GM12864 (cell line): Measurements from ENCODE around the gene ANAPC7.
"Not testable (repeated sequence)": the region's sequence is repeated elsewhere in the genome, so short reads cannot be mapped to it uniquely, and the experiment has no call there.

Source experiments
- DNase-seq: peaks from one replicate; pipeline ENCODE4 v3.0.0-alpha.2; 2011; ENCODE audit warnings: low read depth
- H3K4me3 ChIP-seq: 2 replicates; pipeline ENCODE4 v1.5.1; 2011; ENCODE audit warnings: mild to moderate bottlenecking, low read depth, low read length, control low read depth
- TF ChIP-seq, protein P1 (sequence below): IDR thresholded peaks from 2 replicates; pipeline ENCODE4 v1.5.1; 2011; ENCODE audit warnings: low read depth, mild to moderate bottlenecking, moderate library complexity, low read length, control low read depth, inconsistent platforms; ENCODE audit errors: missing control alignments

The ANAPC7 gene

DNA sequence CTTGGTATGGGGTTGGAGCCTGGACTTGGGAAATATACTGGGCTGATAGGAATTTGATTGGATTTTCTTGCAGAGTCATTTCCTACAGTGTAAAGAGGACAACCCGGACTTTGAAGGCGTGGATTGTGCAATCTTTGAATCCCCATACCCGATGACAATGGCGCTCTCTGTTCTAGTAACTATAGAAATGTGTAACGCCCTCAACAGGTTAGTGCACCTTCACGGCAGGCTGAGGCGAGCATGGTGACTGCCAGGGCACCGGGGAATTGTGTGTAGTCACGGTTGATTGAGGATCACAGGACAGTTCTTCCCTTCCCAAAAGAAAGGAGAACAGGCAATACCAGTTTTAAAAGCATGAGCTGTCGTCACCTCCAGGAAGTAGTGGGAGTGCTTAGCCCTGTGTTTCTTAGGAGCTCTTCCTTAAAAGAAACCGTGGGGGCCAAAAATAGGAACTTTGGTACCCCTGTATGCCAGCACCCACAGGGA lies 58.3 kb downstream of the ANAPC7 start:
- no peak overlapping the region for H3K4me3 ChIP-seq
- TF ChIP-seq, protein P1, sequence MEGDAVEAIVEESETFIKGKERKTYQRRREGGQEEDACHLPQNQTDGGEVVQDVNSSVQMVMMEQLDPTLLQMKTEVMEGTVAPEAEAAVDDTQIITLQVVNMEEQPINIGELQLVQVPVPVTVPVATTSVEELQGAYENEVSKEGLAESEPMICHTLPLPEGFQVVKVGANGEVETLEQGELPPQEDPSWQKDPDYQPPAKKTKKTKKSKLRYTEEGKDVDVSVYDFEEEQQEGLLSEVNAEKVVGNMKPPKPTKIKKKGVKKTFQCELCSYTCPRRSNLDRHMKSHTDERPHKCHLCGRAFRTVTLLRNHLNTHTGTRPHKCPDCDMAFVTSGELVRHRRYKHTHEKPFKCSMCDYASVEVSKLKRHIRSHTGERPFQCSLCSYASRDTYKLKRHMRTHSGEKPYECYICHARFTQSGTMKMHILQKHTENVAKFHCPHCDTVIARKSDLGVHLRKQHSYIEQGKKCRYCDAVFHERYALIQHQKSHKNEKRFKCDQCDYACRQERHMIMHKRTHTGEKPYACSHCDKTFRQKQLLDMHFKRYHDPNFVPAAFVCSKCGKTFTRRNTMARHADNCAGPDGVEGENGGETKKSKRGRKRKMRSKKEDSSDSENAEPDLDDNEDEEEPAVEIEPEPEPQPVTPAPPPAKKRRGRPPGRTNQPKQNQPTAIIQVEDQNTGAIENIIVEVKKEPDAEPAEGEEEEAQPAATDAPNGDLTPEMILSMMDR = no peak
- DNase-seq = no peak

DNA sequence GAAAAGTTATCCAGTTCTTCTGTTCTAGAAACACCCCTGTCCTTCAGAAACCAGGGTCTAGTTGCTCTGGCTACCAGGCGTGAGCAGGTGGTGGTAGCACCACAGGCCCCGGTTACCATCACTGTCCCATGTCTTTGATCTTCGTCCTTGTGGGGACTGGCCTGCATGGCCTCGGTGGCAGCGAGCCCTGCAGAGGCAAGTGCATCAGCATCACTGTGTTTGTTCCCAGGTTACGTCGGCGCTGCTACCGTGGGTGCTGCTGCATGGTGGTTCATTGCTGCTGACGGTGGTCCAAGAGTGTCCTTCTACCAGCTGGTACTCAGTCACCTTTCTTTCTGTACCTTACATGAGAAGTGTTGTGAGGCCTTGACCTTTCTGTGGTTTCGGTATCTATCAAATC lies 58.9 kb downstream of the ANAPC7 start:
- TF ChIP-seq, protein P1 = no peak
- DNase-seq = no peak
- H3K4me3 ChIP-seq = no peak overlapping the region

DNA sequence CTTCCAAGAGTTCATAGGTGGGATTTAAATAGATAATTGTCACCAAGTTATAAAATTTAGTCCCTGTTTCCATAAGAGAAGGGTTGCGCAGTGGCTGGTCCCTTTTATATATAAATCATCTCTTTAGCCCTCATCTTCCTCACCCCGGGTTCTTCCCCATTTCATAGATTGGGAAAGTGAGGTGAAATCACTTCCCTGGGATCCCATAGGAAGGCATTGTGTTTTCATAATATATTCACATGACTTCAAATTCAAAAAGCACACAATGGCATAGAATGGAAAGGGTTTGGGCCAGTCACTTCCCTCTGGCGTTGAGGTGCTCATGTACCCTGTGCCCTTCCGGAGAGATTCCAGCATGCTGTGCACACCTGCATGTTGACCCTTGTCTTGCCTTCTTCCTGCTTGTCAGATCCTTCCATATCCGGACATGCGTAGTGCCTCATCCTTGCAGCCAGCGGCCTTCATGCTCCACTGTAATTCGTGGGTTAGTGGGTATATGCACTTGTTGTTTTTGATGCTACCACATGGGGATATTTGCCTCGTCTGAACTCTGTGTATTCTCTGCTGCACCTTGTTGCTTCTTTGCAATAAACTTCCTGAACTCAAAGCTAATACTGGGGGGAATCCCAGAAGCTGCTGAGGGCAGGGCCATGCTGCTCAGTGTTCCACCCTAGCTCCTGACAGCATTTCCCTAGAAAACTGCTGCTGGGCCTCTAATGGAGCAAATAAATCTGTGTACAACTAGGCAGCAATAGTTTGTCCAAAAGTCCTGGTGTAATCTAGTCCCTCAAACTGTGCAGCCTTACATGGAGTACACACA lies 59.6 kb downstream of the ANAPC7 start:
- TF ChIP-seq, protein P1 = no peak
- DNase-seq = no peak
- no peak overlapping the region for H3K4me3 ChIP-seq

DNA sequence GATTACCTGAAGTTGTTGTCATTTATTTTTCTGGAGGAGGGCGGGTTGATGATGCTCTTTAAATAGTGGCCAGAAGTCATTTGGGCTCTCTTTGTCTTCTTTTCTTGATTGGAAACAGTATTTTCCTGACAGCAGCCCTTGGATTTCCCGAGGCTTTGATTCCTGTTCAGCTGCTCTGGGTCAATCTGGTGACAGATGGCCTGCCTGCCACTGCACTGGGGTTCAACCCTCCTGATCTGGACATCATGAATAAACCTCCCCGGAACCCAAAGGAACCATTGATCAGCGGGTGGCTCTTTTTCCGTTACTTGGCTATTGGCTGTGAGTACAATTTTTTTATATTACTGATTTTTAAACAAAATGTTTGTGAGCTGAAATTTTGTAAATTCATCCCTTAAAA lies 60.4 kb downstream of the ANAPC7 start:
- DNase-seq = no peak
- H3K4me3 ChIP-seq = no peak overlapping the region
- TF ChIP-seq, protein P1 = no peak

DNA sequence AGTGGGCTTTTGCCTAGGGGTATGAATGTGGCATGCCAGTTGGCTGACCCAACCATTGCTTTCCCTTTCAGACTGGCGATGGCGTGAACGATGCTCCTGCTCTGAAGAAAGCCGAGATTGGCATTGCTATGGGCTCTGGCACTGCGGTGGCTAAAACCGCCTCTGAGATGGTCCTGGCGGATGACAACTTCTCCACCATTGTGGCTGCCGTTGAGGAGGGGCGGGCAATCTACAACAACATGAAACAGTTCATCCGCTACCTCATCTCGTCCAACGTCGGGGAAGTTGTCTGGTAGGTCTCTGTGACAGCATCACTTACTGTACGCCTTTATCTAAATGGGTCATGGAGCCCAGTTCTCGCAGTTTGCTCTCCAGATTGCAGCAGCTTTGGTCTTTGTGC lies 61.4 kb downstream of the ANAPC7 start:
- H3K4me3 ChIP-seq = no peak overlapping the region
- TF ChIP-seq, protein P1 = no peak
- no peak for DNase-seq

DNA sequence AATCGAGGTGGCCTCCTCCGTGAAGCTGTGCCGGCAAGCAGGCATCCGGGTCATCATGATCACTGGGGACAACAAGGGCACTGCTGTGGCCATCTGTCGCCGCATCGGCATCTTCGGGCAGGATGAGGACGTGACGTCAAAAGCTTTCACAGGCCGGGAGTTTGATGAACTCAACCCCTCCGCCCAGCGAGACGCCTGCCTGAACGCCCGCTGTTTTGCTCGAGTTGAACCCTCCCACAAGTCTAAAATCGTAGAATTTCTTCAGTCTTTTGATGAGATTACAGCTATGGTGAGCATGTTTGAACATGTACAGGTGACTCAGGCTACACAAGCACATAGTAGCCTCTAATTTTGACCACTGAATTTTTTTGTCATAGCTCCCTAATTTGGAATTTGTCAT lies 62.8 kb downstream of the ANAPC7 start:
- TF ChIP-seq, protein P1 = no peak
- no peak overlapping the region for H3K4me3 ChIP-seq
- DNase-seq = no peak

DNA sequence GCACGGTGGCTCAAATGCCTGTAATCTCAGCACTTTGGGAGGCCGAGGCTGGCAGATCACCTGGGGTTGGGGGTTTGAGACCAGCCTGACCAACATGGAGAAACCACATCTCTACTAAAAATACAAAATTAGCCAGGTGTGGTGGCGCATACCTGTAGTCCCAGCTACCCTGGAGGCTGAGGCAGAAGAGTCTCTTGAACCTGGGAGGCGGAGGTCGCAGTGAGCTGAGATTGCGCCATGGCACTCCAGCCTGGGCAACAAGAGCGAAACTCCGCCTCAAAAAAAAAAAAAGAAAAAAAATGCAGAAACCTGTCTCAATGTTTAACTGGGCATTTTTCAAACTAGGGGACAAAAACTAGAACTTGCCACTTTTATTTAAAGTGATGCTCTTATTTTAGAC lies 63.2 kb downstream of the ANAPC7 start:
- DNase-seq, H3K4me3 ChIP-seq: not testable (repeated sequence)
